Osteocyte (in vitro differentiated cells): ENCODE data around the gene THAP3. TPM values are rescaled to one million over a fixed set of nuclear protein-coding genes. Genes with fewer than 3 reads are reported as not detected.

Experiments
- DNase-seq: peaks from one replicate; pipeline ENCODE4 v3.0.0; 2021; ENCODE audit warnings: mixed read lengths; ENCODE audit not compliant: unreplicated experiment; ENCODE audit errors: extremely low spot score
- H3K27ac Mint-ChIP-seq: one replicate; pipeline ENCODE4 v1.8.0; 2021; ENCODE audit warnings: mild to moderate bottlenecking, mixed read lengths; ENCODE audit not compliant: unreplicated experiment
- H3K27me3 Mint-ChIP-seq: one replicate; pipeline ENCODE4 v1.8.0; 2021; ENCODE audit warnings: mixed read lengths; ENCODE audit not compliant: unreplicated experiment
- H3K36me3 Mint-ChIP-seq: one replicate; pipeline ENCODE4 v1.8.0; 2021; ENCODE audit warnings: mixed read lengths; ENCODE audit not compliant: unreplicated experiment
- H3K4me1 Mint-ChIP-seq: one replicate; pipeline ENCODE4 v1.8.0; 2021; ENCODE audit warnings: mixed read lengths; ENCODE audit not compliant: unreplicated experiment
- H3K4me3 Mint-ChIP-seq: one replicate; pipeline ENCODE4 v1.8.0; 2021; ENCODE audit warnings: mild to moderate bottlenecking, moderate library complexity, mixed read lengths; ENCODE audit not compliant: unreplicated experiment
- H3K9me3 Mint-ChIP-seq: one replicate; pipeline ENCODE4 v1.8.0; 2021; ENCODE audit warnings: mixed read lengths; ENCODE audit not compliant: unreplicated experiment
- CTCF ChIP-seq: fragments of 200-600 bp; sonication (generic); IDR thresholded peaks from 2 replicates; pipeline ENCODE4 v1.5.0; 2021; ENCODE audit warnings: antibody characterized with exemption, mild to moderate bottlenecking, moderate library complexity
- total RNA-seq: library from RNA; stranded (reverse); gene quantifications from 2 replicates; pipeline ENCODE4 v1.2.1, GENCODE V29; 2021

The THAP3 gene
- total RNA-seq, 1 donor from 2014 or later, result 18.7 TPM

- no peaks in the 10 kb centered on the region for H3K9me3 Mint-ChIP-seq
- peaks cover 13% of the 10 kb centered on the region for H3K4me1 Mint-ChIP-seq
- H3K4me3 Mint-ChIP-seq, result no peak overlapping the region
- no peaks in the 10 kb centered on the region for H3K27me3 Mint-ChIP-seq
- no peak overlapping the region for H3K27ac Mint-ChIP-seq
- peaks cover 15% of the 10 kb centered on the region for H3K36me3 Mint-ChIP-seq
- DNase-seq, result no peak
- TF ChIP-seq CTCF, result no peak
Measured at GRCh38 chr1:6651909-6652308, 27.2 kb downstream of the THAP3 start.

- Mint-ChIP-seq H3K27ac (no peak overlapping the region), H3K27me3 (no peaks in the 10 kb centered on the region), H3K36me3 (peaks cover 15% of the 10 kb centered on the region), H3K4me1 (peaks cover 13% of the 10 kb centered on the region), H3K4me3 (no peak overlapping the region), H3K9me3 (no peaks in the 10 kb centered on the region)
- DNase-seq, result no peak
- TF ChIP-seq CTCF, result no peak
Measured at GRCh38 chr1:6652986-6653385, 28.3 kb downstream of the THAP3 start.

- H3K27ac Mint-ChIP-seq, result peak overlapping the region; percentile 19
- no peak overlapping the region for H3K4me3 Mint-ChIP-seq
Measured at GRCh38 chr1:6653436-6654290, 29.0 kb downstream of the THAP3 start.

GRCh38 chr1:6657138-6657537, 32.5 kb downstream of the THAP3 start:
- H3K27me3 Mint-ChIP-seq, result no peaks in the 10 kb centered on the region
- peaks cover 12% of the 10 kb centered on the region for H3K36me3 Mint-ChIP-seq
- peaks cover 13% of the 10 kb centered on the region for H3K4me1 Mint-ChIP-seq
- no peaks in the 10 kb centered on the region for H3K9me3 Mint-ChIP-seq
- H3K27ac Mint-ChIP-seq, result no peak overlapping the region
- H3K4me3 Mint-ChIP-seq, result no peak overlapping the region
- TF ChIP-seq CTCF, result no peak
- DNase-seq, result no peak

More at GRCh38 chr1:6653436-6654290, 29.0 kb downstream of the THAP3 start:
- Mint-ChIP-seq H3K9me3 (no peaks in the 10 kb centered on the region), H3K36me3 (peaks cover 15% of the 10 kb centered on the region), H3K4me1 (peaks cover 13% of the 10 kb centered on the region), H3K27me3 (no peaks in the 10 kb centered on the region)
- no peak for DNase-seq
- TF ChIP-seq CTCF, result no peak

- H3K27ac Mint-ChIP-seq, result no peak overlapping the region
Measured at GRCh38 chr1:6658359-6659060, 33.8 kb downstream of the THAP3 start.

More at GRCh38 chr1:6658359-6659060, 33.8 kb downstream of the THAP3 start:
- DNase-seq, result no peak
- H3K36me3 Mint-ChIP-seq, result peaks cover 12% of the 10 kb centered on the region
- no peak for TF ChIP-seq CTCF
- H3K4me1 Mint-ChIP-seq, result peaks cover 9% of the 10 kb centered on the region
- H3K27me3 Mint-ChIP-seq, result no peaks in the 10 kb centered on the region
- no peak overlapping the region for H3K4me3 Mint-ChIP-seq
- no peaks in the 10 kb centered on the region for H3K9me3 Mint-ChIP-seq
